Adrenal gland (tissue), 12 donors: ENCODE measurements around the gene BMP8A. TPM values are rescaled to one million over a fixed set of nuclear protein-coding genes. Genes with fewer than 3 reads are reported as not detected.
"Not testable (repeated sequence)": the region's sequence is repeated elsewhere in the genome, so short reads cannot be mapped to it uniquely, and the experiment has no call there.

ENCODE experiments used
- DNase-seq, 7 donors: peaks; one replicate each; pipeline ENCODE4 v3.0.0-alpha.2; 2019 to 2020
- H3K27ac ChIP-seq, 5 donors: fragments of 200-600 bp; sonication (generic) in 4 of 5; 1 replicate in 3 of 5; 2 replicates in 2 of 5; pipeline versions ENCODE4 v1.5.1 to v1.8.0; 2016 to 2020; ENCODE audit warnings: mild to moderate bottlenecking in 1 of 5
- H3K27me3 ChIP-seq: fragments of 200-600 bp; 2 replicates; pipeline ENCODE4 v1.8.0; 2021
- H3K36me3 ChIP-seq, 2 donors: fragments of 200-600 bp; replicated peaks in 1 of 2; 1 replicate in 1 of 2; 2 replicates in 1 of 2; pipeline versions ENCODE4 v1.5.1 to v1.8.0; 2018 to 2022
- H3K4me1 ChIP-seq, 2 donors: fragments of 200-600 bp; replicated peaks in 1 of 2; 1 replicate in 1 of 2; 2 replicates in 1 of 2; pipeline versions ENCODE4 v1.5.1 to v1.8.0; 2018 to 2021
- H3K4me3 ChIP-seq, 4 donors: fragments of 200-600 bp; sonication (generic) in 3 of 4; one replicate each; pipeline ENCODE4 v1.5.1; 2016 to 2018
- H3K9me3 ChIP-seq, 3 donors: fragments of 200-600 bp; sonication (generic) in 1 of 3; replicated peaks in 1 of 3; 1 replicate in 2 of 3; 2 replicates in 1 of 3; pipeline versions ENCODE4 v1.5.1 to v1.8.0; 2016 to 2021
- POLR2A ChIP-seq, 2 donors: fragments of 450-650 bp; IDR thresholded peaks; one replicate each; pipeline ENCODE4 v1.6.1; 2017; ENCODE audit warnings: antibody characterized with exemption in 2 of 2, mild to moderate bottlenecking in 2 of 2, moderate library complexity in 1 of 2
- WGBS, 4 donors: extraction: QIAGEN DNeasy Blood & Tissue Kit in 2 of 4; methylation state at CpG; one replicate each; pipeline versions ENCODE4 v1.1.5 to v1.1.7; 2013 to 2017; 5-methylcytosine and 5-hydroxymethylcytosine counted together
- intact Hi-C, 2 donors: fragments of 100-400 bp; cut with DNase I; formaldehyde crosslinking; loops; one replicate each; pipeline versions ENCODE4 v1.14.1 to v1.15.0; 2022 to 2023
- polyA plus RNA-seq, 3 donors: library from polyadenylated mRNA; stranded (reverse); fragments of 200-250 nt in 2 of 3; fragments of 350-450 nt in 1 of 3; fragmentation: Illumina TruSeq in 1 of 3; extraction: RNeasy Lipid Tissue Mini Kit (QIAGEN cat#74804) in 1 of 3; gene quantifications; one replicate each; pipeline ENCODE4 v1.2.3, GENCODE V29; 2013 to 2014
- total RNA-seq, 9 donors: library from RNA; depleted of rRNA in 4 of 9; stranded (reverse); fragments of >200 nt in 4 of 9; fragments of 120-200 nt in 1 of 9; fragmentation: NEBNext Ultra II Directional in 1 of 9; extraction: Animal tissue kit (Norgen Biotek cat#: 25700) in 1 of 9; gene quantifications; one replicate each; pipeline versions ENCODE4 v1.1.0 to v1.2.4, GENCODE V29; 2013 to 2023
- TF ChIP-seq, protein P1 (sequence below), 6 experiments: fragments of 450-650 bp in 4 of 6; fragments of 200-600 bp in 2 of 6; sonication (generic) in 1 of 6; IDR thresholded peaks; 1 replicate in 5 of 6; 2 replicates in 1 of 6; pipeline versions ENCODE4 v1.5.1 to v1.8.0; 2016 to 2021; ENCODE audit warnings: antibody characterized with exemption in 6 of 6, mild to moderate bottlenecking in 2 of 6, moderate library complexity in 1 of 6
- donor health status: healthy with polysubstance abuse.
- donor health status: Bipolar disorder and iron deficiency.
- donor health status: DM: yes; HTN: yes; CAD: no.
- donor health status: DM: no; HTN: no; CAD: no.
- donor health status: DM: no; HTN: no; CAD: no.
- donor health status: DM: yes; HTN: yes; CAD: no.

BMP8A gene
- total and polyA plus RNA-seq, 12 donors, result 0.09 to 1.7 (median 0.55) TPM; not detected in 1

DNA sequence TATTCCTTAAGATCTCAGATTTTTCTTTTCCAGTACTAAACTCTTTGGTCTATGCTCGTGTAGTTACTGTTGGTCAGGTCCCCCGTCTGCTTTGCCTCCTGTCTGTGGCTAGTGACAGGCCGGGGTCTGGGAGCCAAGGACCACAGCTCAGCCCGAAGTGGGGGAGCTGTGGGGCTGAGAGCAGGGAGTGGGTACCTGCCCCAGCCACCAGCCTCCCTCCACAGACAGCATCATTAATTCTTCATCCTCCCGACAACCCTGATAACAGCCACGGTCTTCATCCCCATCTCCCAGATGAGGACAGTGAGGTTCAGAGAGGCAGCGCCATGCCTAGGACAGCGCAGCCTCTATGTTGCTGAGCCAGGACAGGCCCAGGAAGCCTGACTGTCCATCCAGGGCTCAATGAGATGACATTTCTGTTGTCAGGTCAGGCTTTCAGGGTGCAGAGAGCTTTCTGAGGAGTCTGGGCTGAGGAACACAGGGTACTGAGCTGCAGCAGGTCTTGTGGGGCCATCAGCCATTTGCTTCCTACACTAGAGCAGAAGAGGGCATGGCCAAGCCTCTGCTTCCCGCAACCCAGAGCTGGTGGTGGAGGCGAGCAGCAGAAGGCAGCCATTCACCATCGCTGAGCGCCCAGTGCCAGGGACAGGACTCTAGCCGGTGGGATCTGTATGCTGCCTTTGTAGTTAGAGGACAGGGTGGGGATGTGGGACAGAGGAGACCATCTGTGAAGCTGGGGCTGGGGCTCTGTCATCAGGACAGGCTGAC lies 1.8 kb downstream of the BMP8A start:
- not testable (repeated sequence) for H3K27ac ChIP-seq, H3K4me3 ChIP-seq

GRCh38 chr1:39494671-39495410 lies 3.4 kb downstream of the BMP8A start:
- Histone ChIP-seq H3K27ac (no peak overlapping the region), H3K27me3 (no peaks in the 10 kb centered on the region), H3K36me3 (no peaks in the 10 kb centered on the region), H3K4me3 (no peak overlapping the region), H3K4me1 (peaks cover 12 to 17% of the 10 kb centered on the region in 2 donors), H3K9me3 (no peaks in the 10 kb centered on the region)
- WGBS, 4 donors, result 78 to 96% (median 92%) methylated on average over 4 to 13 of the region's 14 CpGs
- intact Hi-C loops, result no loop called here
- no peak for TF ChIP-seq POLR2A (IDR thresholded peaks at IDR 0.05)
- TF ChIP-seq, protein P1, sequence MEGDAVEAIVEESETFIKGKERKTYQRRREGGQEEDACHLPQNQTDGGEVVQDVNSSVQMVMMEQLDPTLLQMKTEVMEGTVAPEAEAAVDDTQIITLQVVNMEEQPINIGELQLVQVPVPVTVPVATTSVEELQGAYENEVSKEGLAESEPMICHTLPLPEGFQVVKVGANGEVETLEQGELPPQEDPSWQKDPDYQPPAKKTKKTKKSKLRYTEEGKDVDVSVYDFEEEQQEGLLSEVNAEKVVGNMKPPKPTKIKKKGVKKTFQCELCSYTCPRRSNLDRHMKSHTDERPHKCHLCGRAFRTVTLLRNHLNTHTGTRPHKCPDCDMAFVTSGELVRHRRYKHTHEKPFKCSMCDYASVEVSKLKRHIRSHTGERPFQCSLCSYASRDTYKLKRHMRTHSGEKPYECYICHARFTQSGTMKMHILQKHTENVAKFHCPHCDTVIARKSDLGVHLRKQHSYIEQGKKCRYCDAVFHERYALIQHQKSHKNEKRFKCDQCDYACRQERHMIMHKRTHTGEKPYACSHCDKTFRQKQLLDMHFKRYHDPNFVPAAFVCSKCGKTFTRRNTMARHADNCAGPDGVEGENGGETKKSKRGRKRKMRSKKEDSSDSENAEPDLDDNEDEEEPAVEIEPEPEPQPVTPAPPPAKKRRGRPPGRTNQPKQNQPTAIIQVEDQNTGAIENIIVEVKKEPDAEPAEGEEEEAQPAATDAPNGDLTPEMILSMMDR (IDR thresholded peaks at IDR 0.05), result no peak
- DNase-seq, result peak in 1 of 7 donors; percentile 36

More for the DNA sequence above, 1.8 kb downstream of the BMP8A start:
- intact Hi-C loops, H3K36me3 ChIP-seq, H3K9me3 ChIP-seq, H3K27me3 ChIP-seq: not testable (repeated sequence)
- H3K4me1 ChIP-seq, result peaks cover 6 to 12% of the 10 kb centered on the region in 2 donors
- 89 to 95% (median 93%) methylated on average over 9 to 13 of the region's 13 CpGs for WGBS, 4 donors
- peak in 1 of 7 donors; percentile 42 for DNase-seq

DNA sequence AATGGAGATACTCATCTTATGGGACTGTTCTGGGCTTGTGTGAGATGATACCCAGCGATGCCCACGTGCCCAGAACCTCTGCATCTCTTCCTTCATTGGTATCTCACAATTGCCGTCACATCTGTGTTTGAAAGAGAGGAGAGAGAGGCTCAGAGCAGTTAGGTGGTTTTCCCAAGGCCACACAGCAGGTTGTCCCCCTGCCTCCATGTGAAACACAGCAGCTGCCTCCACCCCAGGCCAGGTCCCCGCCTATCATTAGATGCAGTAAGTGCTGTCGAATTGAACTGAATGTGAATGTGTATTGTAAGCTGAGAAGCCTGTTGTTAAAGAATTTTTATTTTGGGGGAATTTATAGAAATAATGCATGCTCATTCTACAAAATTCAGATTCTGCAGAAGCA lies 5.1 kb downstream of the BMP8A start:
- H3K36me3 ChIP-seq, H3K27ac ChIP-seq, H3K4me3 ChIP-seq, intact Hi-C loops, DNase-seq, H3K9me3 ChIP-seq, H3K27me3 ChIP-seq, H3K4me1 ChIP-seq: not testable (repeated sequence)
- WGBS, 4 donors, result 92 to 97% (median 95%) methylated on average over 4 to 5 of the region's 5 CpGs

DNA sequence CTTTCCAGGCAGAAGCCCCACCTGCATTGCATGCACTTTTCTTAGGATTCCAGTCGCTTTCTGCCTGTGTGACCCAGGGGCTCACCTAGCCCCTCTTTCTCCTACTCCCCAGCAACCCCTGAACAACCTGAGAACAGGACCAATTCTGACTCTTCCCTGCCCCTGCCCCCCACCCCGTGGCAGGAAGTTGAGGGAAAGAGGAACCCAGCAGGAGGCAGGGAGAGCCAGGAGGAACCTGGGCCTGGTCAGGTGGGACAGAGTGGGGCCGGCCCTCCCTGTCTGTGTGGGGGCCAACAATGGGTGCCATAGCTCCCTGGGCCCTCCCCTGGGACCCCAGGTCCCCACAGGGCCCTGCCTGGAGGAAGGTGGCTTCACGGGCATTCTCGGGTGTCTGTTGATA lies 6.1 kb downstream of the BMP8A start:
- Histone ChIP-seq H3K27ac (no peak overlapping the region), H3K4me1 (peaks cover 5 to 9% of the 10 kb centered on the region in 2 donors), H3K27me3 (no peaks in the 10 kb centered on the region), H3K36me3 (no peaks in the 10 kb centered on the region), H3K4me3 (no peak overlapping the region), H3K9me3 (no peaks in the 10 kb centered on the region)
- intact Hi-C loops, result no loop called here
- 54 to 100% (median 71%) methylated on average over 2 to 5 of the region's 5 CpGs for WGBS, 4 donors
- no peak for DNase-seq
- TF ChIP-seq POLR2A (IDR thresholded peaks at IDR 0.05), result no peak
- TF ChIP-seq, protein P1 (IDR thresholded peaks at IDR 0.05), result no peak

GRCh38 chr1:39498096-39498710 lies 6.8 kb downstream of the BMP8A start:
- H3K27me3 ChIP-seq, DNase-seq, H3K4me1 ChIP-seq, H3K9me3 ChIP-seq, H3K36me3 ChIP-seq, intact Hi-C loops, H3K4me3 ChIP-seq: not testable (repeated sequence)
- peak overlapping the region in 1 of 5 donors; percentile 52 for H3K27ac ChIP-seq
- 59 to 88% (median 81%) methylated on average over 4 to 8 of the region's 9 CpGs for WGBS, 4 donors

- H3K9me3 ChIP-seq, DNase-seq, H3K27me3 ChIP-seq, intact Hi-C loops, H3K4me3 ChIP-seq, H3K4me1 ChIP-seq, H3K27ac ChIP-seq, H3K36me3 ChIP-seq: not testable (repeated sequence)
- 86 to 90% methylated on average over 10 to 11 of the region's 15 CpGs; no CpG with 5 or more reads in 2 of the 4 donors for WGBS, 4 donors
Measured at GRCh38 chr1:39498821-39499220, 7.4 kb downstream of the BMP8A start.
